Esophagus squamous epithelium (tissue), 5 donors: ENCODE measurements around the gene KLF3. TPM values are rescaled to one million over a fixed set of nuclear protein-coding genes. Genes with fewer than 3 reads are reported as not detected.

Source experiments
- DNase-seq: peaks from one replicate; lab custom pipeline; 2025; lab: John Stamatoyannopoulos, UW
- H3K27ac ChIP-seq, 4 donors: fragments of 200-600 bp; sonication (generic); one replicate each; pipeline ENCODE4 v1.5.1; 2016 to 2019; ENCODE audit warnings: mild to moderate bottlenecking in 1 of 4
- H3K27me3 ChIP-seq, 4 donors: fragments of 200-600 bp; sonication (generic); 1 replicate in 3 of 4; 2 replicates in 1 of 4; pipeline versions ENCODE4 v1.5.1 to v1.6.0; 2017 to 2021; ENCODE audit warnings: antibody characterized with exemption in 1 of 4
- H3K36me3 ChIP-seq, 3 donors: fragments of 200-600 bp; sonication (generic); one replicate each; pipeline ENCODE4 v1.5.1; 2016 to 2019
- H3K4me1 ChIP-seq, 3 donors: fragments of 200-600 bp; sonication (generic); one replicate each; pipeline ENCODE4 v1.5.1; 2017 to 2019
- H3K4me3 ChIP-seq, 4 donors: fragments of 200-600 bp; sonication (generic); 1 replicate in 3 of 4; 2 replicates in 1 of 4; pipeline ENCODE4 v1.5.1; 2016 to 2019; ENCODE audit warnings: mild to moderate bottlenecking in 2 of 4, moderate library complexity in 1 of 4
- H3K9me3 ChIP-seq, 3 donors: fragments of 200-600 bp; sonication (generic); one replicate each; pipeline ENCODE4 v1.5.1; 2016 to 2019
- POLR2A ChIP-seq, 4 donors: fragments of 450-650 bp; IDR thresholded peaks; one replicate each; pipeline ENCODE4 v1.6.1; 2017; ENCODE audit warnings: antibody characterized with exemption in 4 of 4, mild to moderate bottlenecking in 4 of 4, moderate library complexity in 3 of 4
- WGBS, 2 donors: methylation state at CpG; one replicate each; pipeline ENCODE4 v1.1.5; 2018; 5-methylcytosine and 5-hydroxymethylcytosine counted together
- intact Hi-C: fragments of 100-400 bp; cut with DNase I; formaldehyde crosslinking; loops from one replicate; pipeline ENCODE4 v1.15.0; 2022
- total RNA-seq, 4 donors: library from RNA; depleted of rRNA; stranded (reverse); fragments of >200 nt; gene quantifications; one replicate each; pipeline ENCODE4 v1.1.0, GENCODE V29; 2016
- TF ChIP-seq, protein P1 (sequence below), 6 experiments: fragments of 450-650 bp in 4 of 6; fragments of 200-600 bp in 2 of 6; sonication (generic) in 2 of 6; IDR thresholded peaks; one replicate each; pipeline ENCODE4 v1.5.1; 2016 to 2019; ENCODE audit warnings: antibody characterized with exemption in 6 of 6, mild to moderate bottlenecking in 4 of 6, moderate library complexity in 4 of 6
- donor health status: DM: yes; HTN: yes; CAD: no.

The KLF3 gene
- total RNA-seq, 4 donors from 2014 or later = 44.2 to 91.4 (median 82.7) TPM

DNA sequence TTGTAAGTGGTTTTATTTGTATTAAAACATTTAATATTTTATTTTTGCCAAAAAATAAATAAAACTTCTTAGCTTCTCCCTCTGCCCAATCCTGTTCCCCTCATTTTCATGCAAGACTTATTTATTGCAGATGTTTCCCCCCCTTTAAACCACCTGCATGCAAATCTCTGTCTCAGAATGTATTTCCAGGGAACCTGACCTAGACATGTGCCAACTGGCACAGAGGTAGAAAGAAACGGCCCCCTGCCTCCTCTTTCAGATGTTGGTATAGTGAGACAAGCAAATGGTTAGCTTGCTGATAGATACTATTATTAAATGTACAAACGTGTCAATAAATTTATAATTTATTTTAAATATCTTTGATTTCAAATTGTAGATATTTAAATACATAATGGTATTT is 47.1 kb downstream of the KLF3 start:
- H3K4me1 ChIP-seq = no peaks in the 10 kb centered on the region
- no peak overlapping the region for H3K4me3 ChIP-seq
- H3K27me3 ChIP-seq = no peaks in the 10 kb centered on the region
- no peaks in the 10 kb centered on the region for H3K9me3 ChIP-seq
- no peak for DNase-seq
- intact Hi-C loops = no loop called here
- H3K36me3 ChIP-seq = no peaks in the 10 kb centered on the region
- 58 to 64% methylated on average over 2 of the region's 2 CpGs for WGBS, 2 donors
- TF ChIP-seq, protein P1, sequence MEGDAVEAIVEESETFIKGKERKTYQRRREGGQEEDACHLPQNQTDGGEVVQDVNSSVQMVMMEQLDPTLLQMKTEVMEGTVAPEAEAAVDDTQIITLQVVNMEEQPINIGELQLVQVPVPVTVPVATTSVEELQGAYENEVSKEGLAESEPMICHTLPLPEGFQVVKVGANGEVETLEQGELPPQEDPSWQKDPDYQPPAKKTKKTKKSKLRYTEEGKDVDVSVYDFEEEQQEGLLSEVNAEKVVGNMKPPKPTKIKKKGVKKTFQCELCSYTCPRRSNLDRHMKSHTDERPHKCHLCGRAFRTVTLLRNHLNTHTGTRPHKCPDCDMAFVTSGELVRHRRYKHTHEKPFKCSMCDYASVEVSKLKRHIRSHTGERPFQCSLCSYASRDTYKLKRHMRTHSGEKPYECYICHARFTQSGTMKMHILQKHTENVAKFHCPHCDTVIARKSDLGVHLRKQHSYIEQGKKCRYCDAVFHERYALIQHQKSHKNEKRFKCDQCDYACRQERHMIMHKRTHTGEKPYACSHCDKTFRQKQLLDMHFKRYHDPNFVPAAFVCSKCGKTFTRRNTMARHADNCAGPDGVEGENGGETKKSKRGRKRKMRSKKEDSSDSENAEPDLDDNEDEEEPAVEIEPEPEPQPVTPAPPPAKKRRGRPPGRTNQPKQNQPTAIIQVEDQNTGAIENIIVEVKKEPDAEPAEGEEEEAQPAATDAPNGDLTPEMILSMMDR (IDR thresholded peaks at IDR 0.05) = no peak
- TF ChIP-seq POLR2A (IDR thresholded peaks at IDR 0.05) = no peak
- no peak overlapping the region for H3K27ac ChIP-seq

DNA sequence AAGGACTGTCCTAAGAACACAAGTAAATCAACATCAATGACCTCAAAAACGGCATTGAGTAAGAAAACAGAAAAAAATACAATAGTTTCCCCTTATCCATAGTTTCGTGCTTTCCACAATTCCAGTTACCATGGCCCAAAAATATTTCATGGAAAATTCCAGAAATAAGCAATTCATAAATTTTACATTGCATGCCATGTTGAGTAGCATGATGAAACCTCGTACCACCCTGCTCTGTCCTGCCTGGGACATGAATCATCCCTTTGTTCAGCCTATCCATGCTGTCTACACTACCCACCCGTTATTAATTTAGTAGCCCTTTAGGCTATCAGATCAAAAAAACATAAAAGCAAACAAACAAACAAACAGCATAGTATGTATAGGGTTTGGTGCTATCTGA is 51.1 kb downstream of the KLF3 start:
- no peak for TF ChIP-seq POLR2A (IDR thresholded peaks at IDR 0.05)
- Histone ChIP-seq H3K36me3 (no peaks in the 10 kb centered on the region), H3K27me3 (no peaks in the 10 kb centered on the region), H3K27ac (no peak overlapping the region), H3K4me3 (no peak overlapping the region), H3K9me3 (no peaks in the 10 kb centered on the region), H3K4me1 (peaks cover 0 to 11% (median 6%) of the 10 kb centered on the region in 3 donors)
- WGBS, 2 donors = 51 to 60% methylated on average over 4 of the region's 4 CpGs
- DNase-seq = no peak
- intact Hi-C loops = no loop called here

DNA sequence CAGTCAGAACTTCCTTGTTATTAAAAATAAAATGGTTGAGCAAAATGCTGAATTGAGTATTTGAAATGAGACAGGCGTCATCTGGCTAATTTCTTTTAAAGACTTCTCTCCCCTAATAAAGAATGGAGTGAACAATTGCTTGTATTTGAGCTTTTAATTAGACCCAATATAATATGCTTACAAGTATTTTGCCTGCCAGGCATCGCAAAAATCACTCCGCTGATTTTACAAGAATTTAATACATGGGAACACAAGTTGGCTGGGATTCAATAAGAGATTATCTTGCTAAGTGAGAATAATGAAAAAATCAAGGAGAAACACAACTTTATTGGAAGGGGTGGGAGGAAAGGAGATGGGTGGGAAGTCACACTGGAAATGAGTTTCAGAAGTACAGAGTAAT is 52.3 kb downstream of the KLF3 start:
- Histone ChIP-seq H3K27ac (no peak overlapping the region), H3K4me1 (peaks cover 0 to 11% (median 6%) of the 10 kb centered on the region in 3 donors), H3K36me3 (no peaks in the 10 kb centered on the region), H3K27me3 (no peaks in the 10 kb centered on the region), H3K4me3 (no peak overlapping the region), H3K9me3 (no peaks in the 10 kb centered on the region)
- intact Hi-C loops = no loop called here
- WGBS, 2 donors = 76 to 85% methylated on average over 3 of the region's 3 CpGs
- TF ChIP-seq, protein P1 (IDR thresholded peaks at IDR 0.05) = no peak
- TF ChIP-seq POLR2A (IDR thresholded peaks at IDR 0.05) = no peak
- no peak for DNase-seq

DNA sequence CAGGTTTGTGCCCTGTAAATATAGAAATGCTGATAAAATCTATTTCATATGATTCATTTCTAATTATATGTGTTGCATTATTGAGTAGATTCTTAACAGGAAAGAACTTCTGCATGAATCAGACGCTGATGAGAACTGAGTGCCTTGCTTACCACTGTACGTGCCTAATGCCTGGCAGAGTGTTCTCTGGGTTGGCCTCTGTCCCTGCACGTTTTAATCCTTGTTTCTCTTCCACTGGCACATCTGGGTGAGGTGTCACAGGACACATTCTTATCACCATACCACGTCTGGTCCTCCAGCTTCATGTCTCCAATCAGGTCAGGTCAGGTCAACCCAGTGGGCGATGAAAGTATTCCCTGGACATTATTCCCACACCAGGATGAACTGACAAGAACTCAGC is 53.6 kb downstream of the KLF3 start:
- intact Hi-C loops = no loop called here
- Histone ChIP-seq H3K27me3 (no peaks in the 10 kb centered on the region), H3K27ac (no peak overlapping the region), H3K36me3 (no peaks in the 10 kb centered on the region), H3K9me3 (no peaks in the 10 kb centered on the region), H3K4me3 (no peak overlapping the region), H3K4me1 (peaks cover 0 to 11% (median 6%) of the 10 kb centered on the region in 3 donors)
- DNase-seq = no peak
- TF ChIP-seq, protein P1 (IDR thresholded peaks at IDR 0.05) = no peak
- TF ChIP-seq POLR2A (IDR thresholded peaks at IDR 0.05) = no peak
- WGBS, 2 donors = 30 to 35% methylated on average over 4 to 5 of the region's 5 CpGs

DNA sequence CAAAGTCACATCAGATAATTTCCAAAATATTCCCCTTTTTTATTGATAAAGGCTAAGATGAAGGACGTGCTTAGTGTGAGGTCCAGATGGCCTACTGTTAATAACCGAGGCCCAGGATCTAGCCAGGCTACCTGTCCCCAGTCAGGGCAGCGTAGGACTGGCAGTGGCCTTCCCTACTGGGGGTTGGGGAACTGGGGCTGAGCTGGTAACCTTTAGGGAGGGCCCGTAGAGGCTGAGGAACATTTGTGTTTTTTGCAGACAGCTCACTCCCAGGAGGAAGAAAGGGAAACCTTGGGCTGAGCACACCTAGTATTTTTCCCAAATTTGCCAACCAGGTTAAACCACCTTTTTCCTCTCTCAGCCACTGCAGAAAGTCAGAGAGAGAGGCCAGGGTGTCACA is 59.1 kb downstream of the KLF3 start:
- Histone ChIP-seq H3K36me3 (no peaks in the 10 kb centered on the region), H3K9me3 (no peaks in the 10 kb centered on the region), H3K4me1 (peaks cover 0 to 26% (median 6%) of the 10 kb centered on the region in 3 donors), H3K27ac (peak overlapping the region in 2 of 4 donors; percentile 23 to 39), H3K27me3 (no peaks in the 10 kb centered on the region), H3K4me3 (no peak overlapping the region)
- intact Hi-C loops = loop anchor here (10.0 kb wide), 1 partner anchor 658 kb away; no protein-coding TSS in a partner anchor
- DNase-seq = no peak
- no peak for TF ChIP-seq POLR2A (IDR thresholded peaks at IDR 0.05)
- TF ChIP-seq, protein P1 (IDR thresholded peaks at IDR 0.05) = no peak
- 75 to 92% methylated on average over 2 of the region's 4 CpGs for WGBS, 2 donors
